NT2/D1 (cell line): ENCODE data around the gene NASP.

ENCODE experiments used
- SUZ12 ChIP-seq: IDR thresholded peaks from 2 replicates; pipeline ENCODE4 v1.6.1; 2011; ENCODE audit not compliant: insufficient read length, insufficient read depth; ENCODE audit errors: extremely low read depth
- YY1 ChIP-seq: IDR thresholded peaks from 2 replicates; pipeline ENCODE4 v1.6.1; 2011; ENCODE audit not compliant: insufficient read length, insufficient read depth
- ZNF274 ChIP-seq: IDR thresholded peaks from 2 replicates; pipeline ENCODE4 v1.6.1; 2011; ENCODE audit warnings: mild to moderate bottlenecking, low read depth, low read length

DNA sequence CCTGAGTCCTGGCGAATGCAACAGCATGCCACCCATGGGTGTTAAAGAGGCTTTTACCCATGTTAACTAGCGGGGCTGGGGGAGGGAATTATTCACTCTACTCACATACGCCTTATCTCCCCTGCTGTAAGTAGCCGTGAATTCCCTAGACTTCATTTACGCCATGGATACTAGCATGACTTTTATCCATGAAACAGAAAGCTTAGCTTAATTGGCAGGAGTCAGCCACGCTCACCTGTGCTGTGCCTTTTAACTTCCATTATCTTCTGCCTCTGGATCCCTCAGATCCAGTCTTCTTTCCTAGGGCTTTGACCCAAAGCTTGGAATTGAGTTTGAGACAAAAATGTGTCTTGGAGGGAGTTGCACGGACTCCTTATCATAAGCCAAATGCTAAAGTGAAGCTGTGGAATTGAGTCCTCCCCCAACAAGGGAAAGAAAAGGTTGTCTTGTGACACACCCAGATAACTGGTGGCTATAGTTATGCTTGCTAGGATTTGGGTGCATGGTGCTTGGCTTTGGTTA, 9.7 kb upstream of the NASP start:
- TF ChIP-seq SUZ12 (no peak), YY1 (no peak), ZNF274 (no peak)
